HG03280 (cell line): ENCODE data around the gene GAREM2.

Experiments used
- ATAC-seq: cut with Tn5 transposase; IDR thresholded peaks from one replicate; pipeline ENCODE4 v1.9.1; 2021; ENCODE audit warnings: mild to moderate bottlenecking, moderate library complexity; ENCODE audit not compliant: unreplicated experiment

The GAREM2 gene

GRCh38 chr2:26185954-26186770, 13.3 kb downstream of the GAREM2 start:
- no peak for ATAC-seq

GRCh38 chr2:26187114-26187513, 14.2 kb downstream of the GAREM2 start:
- no peak for ATAC-seq

- no peak for ATAC-seq
Observed at GRCh38 chr2:26187537-26188104, 14.7 kb downstream of the GAREM2 start.

- no peak for ATAC-seq
Observed at GRCh38 chr2:26189123-26189522, 16.2 kb downstream of the GAREM2 start.

GRCh38 chr2:26189751-26190150, 16.9 kb downstream of the GAREM2 start:
- ATAC-seq: no peak

GRCh38 chr2:26190369-26190768, 17.5 kb downstream of the GAREM2 start:
- ATAC-seq: no peak

GRCh38 chr2:26191316-26192159, 18.6 kb downstream of the GAREM2 start:
- ATAC-seq: no peak

- ATAC-seq: no peak
Observed at GRCh38 chr2:26193578-26194231, 20.8 kb downstream of the GAREM2 start.

- ATAC-seq: no peak
Observed at GRCh38 chr2:26195040-26195984, 22.4 kb downstream of the GAREM2 start.

GRCh38 chr2:26196683-26197418, 24.0 kb downstream of the GAREM2 start:
- no peak for ATAC-seq

- ATAC-seq: no peak
Observed at GRCh38 chr2:26197516-26197915, 24.6 kb downstream of the GAREM2 start.

- ATAC-seq: no peak
Observed at GRCh38 chr2:26202981-26203490, 30.1 kb downstream of the GAREM2 start.

- ATAC-seq: no peak
Observed at GRCh38 chr2:26203906-26204305, 31.0 kb downstream of the GAREM2 start.

GRCh38 chr2:26212011-26212410, 39.1 kb downstream of the GAREM2 start:
- ATAC-seq: no peak

- no peak for ATAC-seq
Observed at GRCh38 chr2:26214759-26215158, 41.9 kb downstream of the GAREM2 start.

GRCh38 chr2:26215833-26216232, 42.9 kb downstream of the GAREM2 start:
- no peak for ATAC-seq

- ATAC-seq: no peak
Observed at GRCh38 chr2:26216587-26216986, 43.7 kb downstream of the GAREM2 start.

- no peak for ATAC-seq
Observed at GRCh38 chr2:26217720-26218119, 44.8 kb downstream of the GAREM2 start.

GRCh38 chr2:26223018-26223417, 50.1 kb downstream of the GAREM2 start:
- no peak for ATAC-seq
